HG03354 (cell line): ENCODE results near the gene RDX.

Source experiments
- ATAC-seq: cut with Tn5 transposase; IDR thresholded peaks from one replicate; pipeline ENCODE4 v1.9.1; 2021; ENCODE audit warnings: mild to moderate bottlenecking; ENCODE audit not compliant: unreplicated experiment, poor library complexity, severe bottlenecking

Gene RDX

GRCh38 chr11:110153474-110153873, 142.9 kb downstream of the RDX start:
- no peak for ATAC-seq

- ATAC-seq, result no peak
Measured at GRCh38 chr11:110152199-110152598, 144.2 kb downstream of the RDX start.

- peak; percentile 50 for ATAC-seq
Measured at GRCh38 chr11:110148775-110149744, 147.4 kb downstream of the RDX start.

GRCh38 chr11:110147962-110148709, 148.3 kb downstream of the RDX start:
- ATAC-seq, result no peak

GRCh38 chr11:110141812-110142211, 154.6 kb downstream of the RDX start:
- no peak for ATAC-seq

- ATAC-seq, result no peak
Measured at GRCh38 chr11:110134110-110134509, 162.3 kb downstream of the RDX start.

- ATAC-seq, result no peak
Measured at GRCh38 chr11:110133160-110133559, 163.3 kb downstream of the RDX start.

- no peak for ATAC-seq
Measured at GRCh38 chr11:110131386-110132123, 164.9 kb downstream of the RDX start.

- ATAC-seq, result no peak
Measured at GRCh38 chr11:110130642-110131238, 165.7 kb downstream of the RDX start.

- ATAC-seq, result no peak
Measured at GRCh38 chr11:110128161-110128560, 168.3 kb downstream of the RDX start.

- ATAC-seq, result no peak
Measured at GRCh38 chr11:110126936-110127335, 169.5 kb downstream of the RDX start.

- no peak for ATAC-seq
Measured at GRCh38 chr11:110125632-110126031, 170.8 kb downstream of the RDX start.
